Measurements from ENCODE around the gene OAS2.
A peak's percentile ranks its signal among the peaks of the same experiment; 100 is the strongest.

OAS2 gene, protein sequence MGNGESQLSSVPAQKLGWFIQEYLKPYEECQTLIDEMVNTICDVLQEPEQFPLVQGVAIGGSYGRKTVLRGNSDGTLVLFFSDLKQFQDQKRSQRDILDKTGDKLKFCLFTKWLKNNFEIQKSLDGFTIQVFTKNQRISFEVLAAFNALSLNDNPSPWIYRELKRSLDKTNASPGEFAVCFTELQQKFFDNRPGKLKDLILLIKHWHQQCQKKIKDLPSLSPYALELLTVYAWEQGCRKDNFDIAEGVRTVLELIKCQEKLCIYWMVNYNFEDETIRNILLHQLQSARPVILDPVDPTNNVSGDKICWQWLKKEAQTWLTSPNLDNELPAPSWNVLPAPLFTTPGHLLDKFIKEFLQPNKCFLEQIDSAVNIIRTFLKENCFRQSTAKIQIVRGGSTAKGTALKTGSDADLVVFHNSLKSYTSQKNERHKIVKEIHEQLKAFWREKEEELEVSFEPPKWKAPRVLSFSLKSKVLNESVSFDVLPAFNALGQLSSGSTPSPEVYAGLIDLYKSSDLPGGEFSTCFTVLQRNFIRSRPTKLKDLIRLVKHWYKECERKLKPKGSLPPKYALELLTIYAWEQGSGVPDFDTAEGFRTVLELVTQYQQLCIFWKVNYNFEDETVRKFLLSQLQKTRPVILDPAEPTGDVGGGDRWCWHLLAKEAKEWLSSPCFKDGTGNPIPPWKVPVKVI

DNA sequence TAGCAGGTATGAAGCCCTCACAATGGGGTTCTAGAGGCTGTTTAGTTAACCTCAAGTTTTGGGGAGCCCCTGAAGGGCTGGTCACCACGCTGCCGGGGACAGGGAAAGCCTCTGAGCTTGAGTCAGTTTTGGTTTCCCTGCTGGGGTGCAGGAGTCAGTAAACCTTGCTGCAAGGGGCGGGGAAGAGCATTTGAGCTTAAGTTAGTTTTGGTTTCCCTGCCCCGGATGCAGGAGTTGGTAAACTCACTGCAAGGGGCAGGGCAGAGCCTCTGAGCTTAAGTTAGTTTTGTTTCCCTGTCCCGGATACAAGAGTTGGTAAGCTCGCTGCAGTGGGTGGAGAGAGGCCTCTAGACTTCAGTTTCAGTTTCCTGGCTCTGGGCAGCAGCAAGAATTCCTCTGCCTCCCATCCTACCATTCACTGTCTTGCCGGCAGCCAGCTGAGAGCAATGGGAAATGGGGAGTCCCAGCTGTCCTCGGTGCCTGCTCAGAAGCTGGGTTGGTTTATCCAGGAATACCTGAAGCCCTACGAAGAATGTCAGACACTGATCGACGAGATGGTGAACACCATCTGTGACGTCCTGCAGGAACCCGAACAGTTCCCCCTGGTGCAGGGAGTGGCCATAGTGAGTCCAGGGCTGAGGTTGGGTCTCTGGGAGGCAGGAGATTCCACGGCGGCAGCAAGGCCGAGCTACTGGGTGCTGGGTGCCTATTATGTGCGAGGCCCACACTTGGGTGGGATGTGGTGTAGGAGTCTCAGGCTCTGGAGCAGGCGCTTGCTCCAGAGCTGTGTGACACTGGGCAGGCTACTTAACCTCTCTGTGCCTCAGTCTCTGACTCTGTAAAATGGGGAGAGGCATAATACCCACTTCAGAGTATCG, at the start of gene OAS2:
Gene OAS2, plus strand, starts transcription at position 357 of the 878 bp plus-strand sequence. Its CDS starts 90 bp downstream, at position 447.
- peak; percentile 55 for DNase-seq

DNA sequence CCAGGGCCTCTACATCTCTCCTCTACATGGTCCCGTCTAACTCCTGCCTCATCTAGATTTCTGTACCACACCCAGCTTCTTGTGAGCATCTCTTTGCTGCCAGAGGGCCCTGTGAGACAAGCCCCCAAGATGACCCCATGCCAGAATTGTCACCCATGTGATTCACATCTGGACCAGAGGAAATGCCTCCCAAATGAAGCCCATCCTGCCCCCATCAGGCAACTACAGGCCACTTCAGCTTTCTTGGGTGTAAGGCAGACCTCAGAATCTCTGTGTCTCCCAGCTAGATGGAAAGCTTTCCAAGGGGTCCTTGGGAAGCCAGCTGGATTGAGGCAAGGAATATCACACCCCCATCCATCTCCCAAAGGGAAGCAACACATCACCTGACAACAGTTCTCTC, 49.3 kb upstream of the OAS2 start:
- DNase-seq, result no peak

DNA sequence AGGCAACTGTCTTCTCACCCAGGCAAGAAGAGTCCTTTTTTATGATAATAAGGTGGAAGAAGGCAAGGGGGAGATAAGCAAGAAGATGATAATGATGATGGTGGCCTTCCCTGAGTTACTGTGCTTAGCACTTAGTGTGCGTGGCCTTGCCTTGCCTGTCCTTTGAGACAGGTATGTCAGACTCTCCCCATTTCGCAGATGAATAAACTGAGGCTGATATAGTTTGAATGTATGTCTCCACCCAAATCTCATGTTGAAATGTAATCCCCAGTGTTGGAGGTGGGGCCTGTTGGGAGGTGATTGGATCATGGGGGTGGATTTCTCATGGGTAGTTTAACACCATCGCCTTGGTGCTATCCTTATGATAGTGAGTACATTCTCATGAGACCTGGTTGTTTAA, 48.6 kb upstream of the OAS2 start:
- DNase-seq, result no peak

DNA sequence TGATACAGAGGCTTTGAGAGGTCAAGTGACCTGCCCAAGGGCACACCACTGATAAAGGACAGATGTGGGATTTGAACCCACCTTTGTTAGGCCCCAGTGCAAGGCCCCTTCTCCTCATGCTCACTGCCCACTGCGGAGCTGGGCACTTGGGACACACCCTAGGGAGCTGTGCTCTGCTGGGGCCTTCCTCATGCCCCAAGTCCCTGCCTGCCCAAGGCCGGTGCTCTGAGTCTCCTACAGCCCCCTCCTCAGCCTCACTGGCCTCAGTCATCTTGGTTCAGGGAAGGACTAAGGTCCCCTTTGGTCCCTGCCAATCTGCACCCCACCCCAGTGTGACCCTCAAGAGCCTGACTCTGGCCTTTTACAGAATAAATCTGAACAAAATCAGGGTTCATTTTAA, 48.0 kb upstream of the OAS2 start:
- no peak for DNase-seq

DNA sequence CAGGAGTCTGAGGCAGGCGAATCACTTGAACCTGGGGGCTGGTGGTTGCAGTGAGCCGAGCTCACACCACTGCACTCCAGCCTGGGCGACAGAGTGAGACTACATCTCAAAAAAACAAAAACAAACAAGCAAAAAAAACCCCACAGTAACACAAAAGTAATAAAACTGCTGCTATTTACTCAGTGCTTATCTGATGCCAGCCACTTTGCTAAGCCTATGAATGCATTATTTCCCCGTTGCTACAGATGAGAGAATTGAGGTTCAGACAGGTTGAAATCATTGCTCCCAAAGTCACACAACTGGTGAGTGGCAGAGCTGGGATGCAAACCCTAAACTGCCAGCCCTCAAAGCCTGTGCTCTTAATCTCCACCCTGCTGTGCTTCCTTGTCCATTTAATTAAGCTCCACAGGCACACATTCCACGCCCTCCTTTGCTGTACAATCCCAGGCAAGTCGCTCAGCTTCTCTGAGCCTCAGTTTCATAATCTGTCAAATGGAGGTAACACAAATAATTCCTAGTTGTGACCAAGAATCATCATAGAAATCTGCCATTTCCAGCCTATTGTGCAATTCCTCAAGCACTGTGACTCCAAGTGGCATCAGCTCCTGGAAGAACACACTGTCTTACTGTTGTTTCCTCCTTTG, 45.7 kb upstream of the OAS2 start:
- DNase-seq, result no peak

DNA sequence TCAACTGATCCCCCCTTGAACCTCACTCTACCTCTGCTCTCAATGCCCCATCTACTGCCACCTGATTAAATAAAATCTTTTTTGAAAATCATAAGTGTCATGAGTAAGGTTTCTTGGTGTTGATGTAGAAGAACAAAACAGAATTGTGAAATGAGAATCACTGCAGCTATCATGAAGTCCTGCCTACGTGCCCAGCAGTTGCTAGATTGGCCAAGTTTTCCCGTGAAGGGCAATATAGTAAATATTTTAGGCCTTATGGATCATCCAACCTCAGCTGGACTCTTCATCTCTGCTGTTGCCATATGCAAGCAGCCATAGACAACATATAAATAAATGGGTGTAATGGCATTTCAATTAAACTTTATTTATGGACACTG, 45.2 kb upstream of the OAS2 start:
- DNase-seq, result no peak

DNA sequence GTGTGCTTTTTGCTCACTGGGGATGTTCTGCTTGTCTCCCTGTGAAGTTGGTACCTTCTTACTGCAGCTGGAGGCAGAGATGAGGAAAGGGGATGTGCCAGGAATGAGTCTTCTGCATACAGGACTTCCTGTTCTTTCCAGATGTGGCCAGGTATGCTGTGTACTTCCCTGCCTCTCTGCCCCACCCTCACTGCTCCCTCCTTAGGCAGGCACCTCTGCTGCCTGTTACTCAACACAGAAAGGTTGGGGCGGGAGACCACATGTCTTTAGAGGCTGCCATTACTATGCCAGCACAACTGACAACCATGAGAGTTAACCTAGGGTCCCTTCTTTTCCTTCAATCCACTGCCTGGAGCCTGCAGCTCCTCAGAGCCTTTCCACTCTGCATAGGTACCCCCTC, 42.1 kb upstream of the OAS2 start:
- DNase-seq, result no peak

DNA sequence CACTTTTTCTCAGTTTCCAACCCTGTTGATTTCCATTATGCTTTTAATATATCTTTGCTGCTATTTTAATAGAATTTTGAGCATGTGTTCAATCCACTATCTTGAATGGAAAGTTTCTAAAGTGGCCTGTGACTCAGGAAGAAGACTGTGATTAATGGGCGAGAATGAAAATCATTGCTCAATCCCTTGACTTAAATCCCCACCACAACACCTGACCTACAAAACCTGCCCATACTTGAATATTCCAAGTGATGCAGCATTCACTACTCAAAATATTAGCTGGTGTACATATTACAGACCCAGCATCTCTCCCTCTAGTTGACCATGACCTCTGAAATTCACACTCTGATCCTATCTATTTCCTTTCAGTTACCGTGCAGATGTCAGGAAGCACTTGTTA, 41.4 kb upstream of the OAS2 start:
- DNase-seq, result no peak

DNA sequence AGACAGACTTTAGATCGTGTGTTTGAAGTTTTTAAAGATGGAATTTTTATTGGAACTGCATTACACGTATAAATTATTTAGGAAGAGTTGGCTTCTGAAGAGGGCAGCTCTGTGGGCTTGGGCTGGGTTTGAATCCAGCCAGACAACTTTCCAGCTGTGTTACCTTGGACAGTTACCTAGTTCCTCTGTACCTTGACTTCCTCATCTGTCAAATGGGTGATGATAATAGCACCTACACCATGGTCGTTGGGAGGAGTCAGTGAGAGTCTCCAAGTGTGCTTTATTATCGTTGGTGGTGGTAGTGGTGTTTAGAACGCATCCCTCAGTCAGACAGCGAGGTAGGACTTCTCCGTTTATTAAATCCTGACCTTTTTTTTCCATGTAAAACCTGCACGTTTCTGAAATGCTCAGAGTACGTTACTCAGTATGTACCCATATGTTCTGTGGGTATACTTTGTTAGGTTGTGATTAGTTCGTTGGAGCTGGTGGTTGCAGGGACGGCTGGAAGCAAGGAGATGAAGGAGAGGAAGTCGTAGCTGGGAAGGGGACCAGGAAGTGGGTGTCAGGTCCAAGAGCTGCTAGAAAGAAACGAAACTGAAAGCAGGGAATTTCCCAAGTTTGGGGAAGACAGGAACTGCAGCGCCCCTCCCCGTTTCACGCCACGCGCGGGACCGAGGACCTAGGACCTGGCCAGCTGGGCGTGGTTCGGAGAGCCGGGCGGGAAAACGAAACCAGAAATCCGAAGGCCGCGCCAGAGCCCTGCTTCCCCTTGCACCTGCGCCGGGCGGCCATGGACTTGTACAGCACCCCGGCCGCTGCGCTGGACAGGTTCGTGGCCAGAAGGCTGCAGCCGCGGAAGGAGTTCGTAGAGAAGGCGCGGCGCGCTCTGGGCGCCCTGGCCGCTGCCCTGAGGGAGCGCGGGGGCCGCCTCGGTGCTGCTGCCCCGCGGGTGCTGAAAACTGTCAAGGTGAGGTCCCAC, 40.3 kb upstream of the OAS2 start, which contains the start of gene OAS3:
Gene OAS3, plus strand, starts transcription at position 734 of the 979 bp plus-strand sequence. Its CDS starts 57 bp downstream, at position 791.
- peak; percentile 33 for DNase-seq

DNA sequence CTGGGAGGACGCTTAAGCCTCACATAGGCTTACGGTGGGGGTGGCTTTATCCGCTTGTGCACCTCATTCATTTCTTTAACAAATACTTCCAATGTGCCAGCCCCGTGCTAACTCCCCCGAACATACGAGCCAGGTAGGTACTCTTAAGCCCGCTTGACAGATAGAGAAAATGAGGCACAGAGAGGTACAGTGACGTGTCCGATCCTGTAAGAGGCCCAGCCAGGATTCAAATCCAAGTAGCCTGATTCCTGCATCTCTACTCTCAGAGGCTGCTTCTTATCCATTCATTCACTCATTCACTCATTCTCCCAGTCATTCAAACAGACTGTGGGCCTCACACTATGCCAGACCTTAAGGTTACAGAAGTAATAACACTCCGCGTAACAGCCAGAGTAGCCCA, 39.6 kb upstream of the OAS2 start:
- no peak for DNase-seq

DNA sequence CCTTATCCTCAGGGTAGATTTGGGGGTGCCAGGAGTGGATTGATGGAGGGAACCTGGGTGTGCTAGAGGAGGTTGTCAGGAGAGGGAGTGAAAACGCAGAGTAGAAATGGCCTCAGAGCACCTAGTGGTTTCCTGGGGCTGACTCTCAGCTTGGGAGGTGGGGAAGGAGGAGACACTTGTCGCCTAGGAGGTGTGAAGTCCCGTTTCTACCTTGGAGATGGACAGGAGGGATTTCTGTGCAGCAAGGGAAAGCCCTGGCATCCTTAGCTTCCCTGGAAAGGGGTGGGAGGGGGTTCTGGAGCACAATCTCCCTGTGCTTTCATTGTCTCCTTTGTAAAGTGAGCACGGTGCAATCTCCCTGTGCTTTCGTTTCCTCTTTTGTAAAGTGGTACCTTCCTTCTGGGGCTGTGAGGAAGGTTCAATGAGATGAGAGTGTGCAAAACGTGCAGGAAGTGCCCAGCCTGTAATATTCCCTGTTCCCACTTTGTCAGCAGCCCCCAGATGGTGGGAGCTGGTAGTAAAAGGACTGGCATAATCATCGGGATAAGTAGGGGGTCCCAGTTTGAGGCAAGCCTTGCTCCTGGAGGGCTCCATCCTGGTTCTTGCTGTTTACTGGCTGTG, 38.4 kb upstream of the OAS2 start:
- no peak for DNase-seq

DNA sequence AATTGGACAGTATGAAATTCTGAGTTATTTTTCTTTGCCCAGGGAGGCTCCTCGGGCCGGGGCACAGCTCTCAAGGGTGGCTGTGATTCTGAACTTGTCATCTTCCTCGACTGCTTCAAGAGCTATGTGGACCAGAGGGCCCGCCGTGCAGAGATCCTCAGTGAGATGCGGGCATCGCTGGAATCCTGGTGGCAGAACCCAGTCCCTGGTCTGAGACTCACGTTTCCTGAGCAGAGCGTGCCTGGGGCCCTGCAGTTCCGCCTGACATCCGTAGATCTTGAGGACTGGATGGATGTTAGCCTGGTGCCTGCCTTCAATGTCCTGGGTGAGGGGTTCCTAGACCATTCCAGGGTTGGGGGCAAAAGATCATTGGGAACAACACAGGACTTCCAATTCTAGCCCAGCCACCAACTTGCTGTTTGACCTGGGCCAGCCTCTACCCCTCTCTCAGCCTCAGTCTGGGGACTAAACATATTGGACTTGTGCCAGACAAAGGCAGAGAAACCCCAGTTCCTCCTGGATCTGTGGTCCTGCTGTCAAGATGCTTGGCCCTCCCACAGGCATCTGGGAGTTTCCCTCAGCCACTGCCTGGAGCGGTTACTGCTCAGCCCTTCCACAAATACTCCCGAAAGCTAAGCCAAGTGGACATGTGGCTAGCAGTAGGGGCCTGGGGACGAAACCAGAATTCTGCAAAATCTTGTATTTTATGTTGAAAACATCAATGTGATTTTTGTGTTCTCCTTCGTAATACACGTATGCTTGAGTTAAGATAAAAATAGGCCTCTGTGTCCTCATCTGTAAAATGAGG, 36.6 kb upstream of the OAS2 start:
- no peak for DNase-seq

DNA sequence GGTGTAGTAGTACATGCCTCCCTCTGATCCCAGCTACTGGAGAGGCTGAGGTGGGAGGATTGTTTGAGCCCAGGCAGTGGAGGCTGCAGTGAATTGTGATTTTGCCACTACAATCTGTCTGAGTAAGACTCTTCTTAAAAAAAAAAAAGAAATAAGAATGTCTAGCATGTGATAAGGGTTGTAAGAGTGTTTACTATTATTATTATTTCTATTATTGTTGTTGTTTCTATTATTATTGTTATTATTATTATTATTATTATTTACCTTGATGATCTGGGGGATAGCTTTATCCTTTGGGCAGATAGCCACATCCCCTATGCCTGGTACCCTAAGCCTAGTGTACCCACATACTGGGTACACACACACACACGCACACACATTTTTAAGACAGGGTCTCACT, 35.7 kb upstream of the OAS2 start:
- DNase-seq, result no peak

DNA sequence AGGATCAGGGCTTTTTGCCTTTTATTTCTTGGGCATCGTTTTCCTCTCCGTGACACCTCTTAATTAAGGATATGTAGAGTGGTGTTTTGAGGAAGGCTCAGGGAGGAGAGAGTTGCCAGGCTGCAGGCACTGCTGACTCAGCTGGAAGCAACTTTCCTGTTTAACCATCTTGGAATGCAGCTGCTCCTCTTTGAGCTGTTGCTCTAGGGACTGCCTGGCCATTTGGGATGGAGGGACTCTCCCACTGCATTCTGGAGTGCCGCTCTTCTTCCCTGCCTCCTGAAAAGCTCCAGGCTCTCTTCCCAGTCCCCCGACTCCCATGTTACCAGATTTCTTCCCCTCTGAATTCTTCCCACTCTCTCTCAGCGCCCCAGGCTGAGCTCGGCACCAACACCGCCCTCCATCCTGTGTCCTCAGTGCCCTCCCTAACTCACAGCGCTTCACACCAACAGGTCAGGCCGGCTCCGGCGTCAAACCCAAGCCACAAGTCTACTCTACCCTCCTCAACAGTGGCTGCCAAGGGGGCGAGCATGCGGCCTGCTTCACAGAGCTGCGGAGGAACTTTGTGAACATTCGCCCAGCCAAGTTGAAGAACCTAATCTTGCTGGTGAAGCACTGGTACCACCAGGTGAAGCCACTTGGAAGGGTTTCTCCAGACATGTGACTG, 34.2 kb upstream of the OAS2 start:
- DNase-seq, result no peak

DNA sequence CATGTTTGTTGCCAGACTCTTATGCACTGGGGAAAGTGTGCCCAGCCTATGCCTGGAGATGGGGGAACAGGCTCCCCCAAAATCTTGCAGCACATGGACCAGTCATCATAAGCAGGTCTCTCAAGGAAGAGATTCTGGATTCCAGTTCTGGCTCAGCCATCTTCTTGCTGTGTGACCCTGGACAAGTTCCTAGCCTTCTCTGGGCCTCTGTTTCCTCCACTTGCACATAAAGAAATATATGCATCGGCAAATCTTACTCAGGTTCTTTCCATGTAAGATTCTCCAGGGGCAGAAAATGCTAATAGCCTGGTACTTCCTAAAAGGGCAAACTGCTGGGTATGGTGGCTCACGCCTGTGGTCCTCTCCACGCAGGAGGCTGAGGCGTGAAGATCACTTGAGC, 32.8 kb upstream of the OAS2 start:
- DNase-seq, result no peak

DNA sequence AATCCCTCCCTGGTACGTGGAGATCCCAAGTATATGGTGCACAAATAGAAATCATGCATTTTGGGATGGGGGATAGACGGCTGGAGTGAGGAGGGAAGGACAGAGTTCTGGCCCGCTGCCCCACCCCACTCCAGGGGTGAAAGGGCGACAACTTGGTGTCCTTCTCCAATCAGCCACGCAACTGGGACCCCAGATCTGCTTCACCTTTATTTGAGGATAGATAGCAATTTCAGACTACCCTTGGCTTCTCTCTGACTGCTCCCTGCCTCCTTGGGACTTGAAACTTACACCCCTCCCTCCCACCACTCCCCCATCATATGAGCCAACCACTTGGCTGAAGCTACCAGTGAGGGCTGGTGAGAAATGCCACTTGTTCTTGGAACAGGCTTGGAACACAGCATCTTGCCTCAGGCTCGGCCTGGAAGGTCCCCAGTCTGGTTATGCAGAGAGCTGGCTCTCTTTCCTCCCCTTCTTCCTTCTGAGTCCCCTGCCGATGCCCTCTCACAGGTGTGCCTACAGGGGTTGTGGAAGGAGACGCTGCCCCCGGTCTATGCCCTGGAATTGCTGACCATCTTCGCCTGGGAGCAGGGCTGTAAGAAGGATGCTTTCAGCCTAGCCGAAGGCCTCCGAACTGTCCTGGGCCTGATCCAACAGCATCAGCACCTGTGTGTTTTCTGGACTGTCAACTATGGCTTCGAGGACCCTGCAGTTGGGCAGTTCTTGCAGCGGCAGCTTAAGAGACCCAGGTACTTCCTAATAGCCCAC, 31.9 kb upstream of the OAS2 start:
- no peak for DNase-seq

DNA sequence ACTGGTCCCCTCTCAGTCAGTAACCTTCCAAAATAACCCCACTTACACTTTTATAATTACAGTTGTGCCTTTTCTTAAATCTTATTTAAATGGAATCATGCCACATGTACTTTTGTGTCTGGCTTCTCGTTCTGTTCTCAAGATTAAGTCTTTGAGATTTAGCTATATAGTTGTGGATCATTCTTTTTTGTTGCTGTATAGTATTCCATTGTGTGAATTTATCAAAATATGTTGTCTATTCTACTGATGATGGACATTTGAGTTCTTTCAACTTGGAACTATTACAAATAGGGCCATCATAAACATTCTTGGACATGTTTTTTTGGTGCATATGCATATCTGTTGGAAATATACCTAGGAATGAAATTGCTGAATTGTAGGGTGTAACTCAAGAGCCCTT, 31.0 kb upstream of the OAS2 start:
- DNase-seq, result no peak

DNA sequence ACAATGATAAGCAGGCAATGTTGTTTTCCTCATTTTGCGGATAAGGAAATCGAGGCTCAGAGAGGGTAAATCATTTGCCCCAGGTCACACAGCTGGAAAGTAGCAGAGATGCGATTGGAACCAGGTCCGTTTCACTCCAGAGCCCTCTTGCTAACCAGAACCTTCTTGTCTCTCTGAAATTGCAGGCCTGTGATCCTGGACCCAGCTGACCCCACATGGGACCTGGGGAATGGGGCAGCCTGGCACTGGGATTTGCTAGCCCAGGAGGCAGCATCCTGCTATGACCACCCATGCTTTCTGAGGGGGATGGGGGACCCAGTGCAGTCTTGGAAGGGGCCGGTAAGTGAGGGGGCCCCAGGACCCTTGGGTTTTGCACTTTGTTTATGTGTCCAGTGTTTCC, 30.6 kb upstream of the OAS2 start:
- no peak for DNase-seq

DNA sequence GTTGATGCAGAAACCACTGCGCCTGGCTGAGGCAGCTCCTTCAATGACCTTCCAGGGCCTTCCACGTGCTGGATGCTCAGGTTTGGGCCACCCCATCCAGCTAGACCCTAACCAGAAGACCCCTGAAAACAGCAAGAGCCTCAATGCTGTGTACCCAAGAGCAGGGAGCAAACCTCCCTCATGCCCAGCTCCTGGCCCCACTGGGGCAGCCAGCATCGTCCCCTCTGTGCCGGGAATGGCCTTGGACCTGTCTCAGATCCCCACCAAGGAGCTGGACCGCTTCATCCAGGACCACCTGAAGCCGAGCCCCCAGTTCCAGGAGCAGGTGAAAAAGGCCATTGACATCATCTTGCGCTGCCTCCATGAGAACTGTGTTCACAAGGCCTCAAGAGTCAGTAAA, 29.5 kb upstream of the OAS2 start:
- no peak for DNase-seq

All from stimulated activated CD4-positive, alpha-beta T cell treated with anti-CD3 and anti-CD28 coated beads, Interleukin-12 subunit alpha, Interleukin-12 subunit beta, amount 100 ng/mL, for 4 hours (primary cell).